Measurements from ENCODE around the gene CIZ1. TPM values are rescaled to one million over a fixed set of nuclear protein-coding genes. Genes with fewer than 3 reads are reported as not detected.
"Not testable (repeated sequence)": the region's sequence is repeated elsewhere in the genome, so short reads cannot be mapped to it uniquely, and the experiment has no call there.

CIZ1 gene
- total RNA-seq, 2 donors from 2014 or later, result 113 to 123 TPM

DNA sequence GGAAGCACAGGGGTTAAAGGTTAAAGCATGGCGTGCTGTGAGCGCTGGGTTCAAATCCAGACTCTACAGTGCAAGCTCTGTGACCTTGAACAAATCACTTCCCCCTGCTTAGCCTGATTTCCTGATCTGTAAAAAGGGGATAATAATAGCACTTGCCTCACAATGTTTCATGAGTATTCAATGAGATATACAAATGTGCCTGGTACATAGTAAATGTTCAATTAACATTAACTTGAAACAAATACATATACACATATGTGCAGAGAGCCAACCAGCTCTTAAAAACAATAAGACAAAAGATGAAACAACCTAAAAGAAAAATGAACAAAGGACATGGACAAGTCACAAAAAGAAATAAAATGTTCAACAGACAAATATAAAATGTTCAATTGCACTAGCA, 4.0 kb downstream of the CIZ1 start:
- Mint-ChIP-seq H3K27me3 (no peaks in the 10 kb centered on the region), H3K27ac (peak overlapping the region; percentile 50), H3K4me3 (no peak overlapping the region), H3K36me3 (ENCODE audit: low read depth) (peaks cover 70% of the 10 kb centered on the region), H3K4me1 (peaks cover 25% of the 10 kb centered on the region), H3K9me3 (no peaks in the 10 kb centered on the region)
- ATAC-seq (replicated peaks), result no peak

- Mint-ChIP-seq H3K9me3 (no peaks in the 10 kb centered on the region), H3K4me3 (no peak overlapping the region), H3K27me3 (no peaks in the 10 kb centered on the region), H3K36me3 (ENCODE audit: low read depth) (peaks cover 74% of the 10 kb centered on the region), H3K4me1 (peaks cover 25% of the 10 kb centered on the region), H3K27ac (no peak overlapping the region)
- no peak for ATAC-seq (replicated peaks)
These were observed 5.1 kb downstream of the CIZ1 start for GRCh38 chr9:128185979-128186965.

- H3K9me3 Mint-ChIP-seq, result no peaks in the 10 kb centered on the region
- ATAC-seq (replicated peaks), result no peak
- peak overlapping the region; percentile 22 for H3K27ac Mint-ChIP-seq
- peaks cover 14% of the 10 kb centered on the region for H3K4me1 Mint-ChIP-seq
- no peak overlapping the region for H3K4me3 Mint-ChIP-seq
- peaks cover 82% of the 10 kb centered on the region for H3K36me3 Mint-ChIP-seq (ENCODE audit: low read depth)
- H3K27me3 Mint-ChIP-seq, result no peaks in the 10 kb centered on the region
These were observed 8.3 kb downstream of the CIZ1 start for GRCh38 chr9:128182893-128183588.

DNA sequence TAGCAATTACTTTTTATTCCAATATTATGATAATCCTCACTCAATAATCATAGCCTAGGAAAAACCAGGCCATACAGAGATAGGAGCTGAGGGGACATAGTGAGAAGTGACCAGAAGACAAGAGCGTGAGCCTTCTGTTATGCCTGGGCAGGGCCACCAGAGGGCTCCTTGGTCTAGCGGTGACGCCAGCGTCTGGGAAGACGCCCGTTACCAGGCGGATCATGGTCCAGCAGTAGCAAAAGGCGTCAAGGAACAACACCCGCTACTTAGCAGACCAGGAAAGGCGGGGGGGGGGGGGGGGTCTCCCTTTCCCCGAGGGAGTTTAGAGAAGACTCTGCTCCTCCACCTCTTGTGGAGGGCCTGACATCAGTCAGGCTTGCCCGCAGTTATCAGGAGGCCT, 9.9 kb downstream of the CIZ1 start:
- H3K36me3 Mint-ChIP-seq (ENCODE audit: low read depth), result peaks cover 74% of the 10 kb centered on the region

DNA sequence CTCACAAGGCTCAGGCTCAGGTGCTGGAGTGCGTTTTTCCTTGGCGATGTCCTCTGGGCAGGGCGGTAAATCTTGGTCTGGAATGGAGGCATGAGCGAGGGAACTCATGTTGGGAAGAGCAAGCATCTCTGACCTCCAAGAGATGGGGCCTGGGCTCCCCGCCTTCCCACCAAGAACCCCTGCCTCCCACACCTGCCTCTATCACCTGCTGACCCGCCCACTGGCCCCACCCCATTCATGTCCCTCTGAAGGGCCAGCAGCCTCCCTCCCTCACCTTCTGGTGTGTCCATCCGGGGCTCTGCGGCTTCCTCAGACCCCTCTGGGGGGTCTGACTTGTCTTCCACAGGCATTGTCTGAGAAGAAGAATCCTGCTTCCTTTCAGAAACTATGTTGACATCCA, 10.9 kb downstream of the CIZ1 start:
- H3K4me1 Mint-ChIP-seq, result peaks cover 5% of the 10 kb centered on the region
- peaks cover 74% of the 10 kb centered on the region for H3K36me3 Mint-ChIP-seq (ENCODE audit: low read depth)
- H3K27me3 Mint-ChIP-seq, result no peaks in the 10 kb centered on the region
- no peaks in the 10 kb centered on the region for H3K9me3 Mint-ChIP-seq
- ATAC-seq (replicated peaks), result no peak
- no peak overlapping the region for H3K4me3 Mint-ChIP-seq
- no peak overlapping the region for H3K27ac Mint-ChIP-seq

More for the DNA sequence above, 9.9 kb downstream of the CIZ1 start:
- H3K27me3 Mint-ChIP-seq; ATAC-seq (replicated peaks); H3K4me1 Mint-ChIP-seq; H3K4me3 Mint-ChIP-seq; H3K9me3 Mint-ChIP-seq; H3K27ac Mint-ChIP-seq: not testable (repeated sequence)

GRCh38 chr9:128180001-128180400, 11.4 kb downstream of the CIZ1 start:
- H3K9me3 Mint-ChIP-seq, result no peaks in the 10 kb centered on the region
- H3K36me3 Mint-ChIP-seq (ENCODE audit: low read depth), result peaks cover 74% of the 10 kb centered on the region
- H3K27ac Mint-ChIP-seq, result no peak overlapping the region
- H3K4me1 Mint-ChIP-seq, result peaks cover 5% of the 10 kb centered on the region
- no peak for ATAC-seq (replicated peaks)
- no peaks in the 10 kb centered on the region for H3K27me3 Mint-ChIP-seq
- H3K4me3 Mint-ChIP-seq, result no peak overlapping the region

DNA sequence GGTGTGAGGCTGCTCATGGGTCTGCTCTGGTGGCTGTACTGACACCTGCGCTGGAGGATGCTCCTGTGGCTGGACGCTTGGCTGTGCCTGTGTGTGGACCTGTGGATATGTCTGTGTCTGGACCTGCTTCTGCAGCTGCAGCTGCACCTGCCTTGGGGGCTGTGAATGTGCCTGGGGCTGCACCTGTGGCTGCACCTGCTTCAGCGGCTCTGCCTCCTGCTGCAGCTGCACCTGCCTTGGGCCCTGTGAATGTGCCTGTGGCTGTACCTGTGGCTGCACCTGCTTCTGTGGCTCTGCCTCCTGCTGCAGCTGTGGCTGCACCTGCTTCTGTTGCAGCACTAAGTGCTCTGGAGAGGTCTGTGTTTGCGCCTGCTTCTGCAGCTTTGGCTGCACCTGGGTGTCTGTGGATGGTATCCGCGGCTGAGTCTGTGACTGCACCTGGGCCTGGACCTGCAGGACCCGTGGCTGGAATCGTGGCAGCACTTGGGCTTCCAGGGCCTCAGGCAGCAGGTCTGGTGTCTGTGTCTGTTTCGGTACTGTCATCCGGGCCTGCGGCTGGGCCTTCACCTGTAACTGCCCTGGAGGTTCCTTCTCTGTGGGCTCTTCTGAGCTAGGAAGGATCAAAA, 12.5 kb downstream of the CIZ1 start:
- peaks cover 78% of the 10 kb centered on the region for H3K36me3 Mint-ChIP-seq (ENCODE audit: low read depth)
- no peak for ATAC-seq (replicated peaks)
- H3K27me3 Mint-ChIP-seq, result no peaks in the 10 kb centered on the region
- H3K27ac Mint-ChIP-seq, result no peak overlapping the region
- peaks cover 2% of the 10 kb centered on the region for H3K4me1 Mint-ChIP-seq
- H3K9me3 Mint-ChIP-seq, result no peaks in the 10 kb centered on the region
- H3K4me3 Mint-ChIP-seq, result no peak overlapping the region

DNA sequence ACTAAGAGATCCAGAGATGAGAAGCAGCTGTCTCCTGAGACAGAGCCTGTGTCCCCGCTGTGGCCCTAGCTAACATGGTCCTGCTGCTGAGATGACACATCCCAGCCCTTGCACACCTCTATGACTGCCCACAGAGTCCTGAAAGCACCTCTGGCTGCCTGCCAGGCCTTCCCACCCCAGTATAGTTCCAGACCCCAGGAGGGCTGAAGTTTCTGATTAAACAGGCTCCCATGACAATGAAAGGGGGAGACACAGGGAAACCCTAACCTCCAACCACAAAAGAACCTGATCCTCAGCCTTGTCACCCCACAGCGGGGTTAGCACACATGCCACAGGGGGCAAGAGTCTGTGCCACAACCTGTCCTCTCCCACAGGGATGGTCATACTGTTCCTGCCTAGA, 15.6 kb downstream of the CIZ1 start:
- ATAC-seq (replicated peaks), result no peak
- Mint-ChIP-seq H3K9me3 (no peaks in the 10 kb centered on the region), H3K36me3 (ENCODE audit: low read depth) (peaks cover 65% of the 10 kb centered on the region), H3K27me3 (no peaks in the 10 kb centered on the region), H3K27ac (peak overlapping the region; percentile 46), H3K4me3 (no peak overlapping the region), H3K4me1 (no peaks in the 10 kb centered on the region)

GRCh38 chr9:128175102-128175563, 16.2 kb downstream of the CIZ1 start:
- no peak overlapping the region for H3K4me3 Mint-ChIP-seq
- ATAC-seq (replicated peaks), result no peak
- H3K4me1 Mint-ChIP-seq, result no peaks in the 10 kb centered on the region
- no peaks in the 10 kb centered on the region for H3K27me3 Mint-ChIP-seq
- no peaks in the 10 kb centered on the region for H3K9me3 Mint-ChIP-seq
- peak overlapping the region; percentile 46 for H3K27ac Mint-ChIP-seq
- H3K36me3 Mint-ChIP-seq (ENCODE audit: low read depth), result peaks cover 65% of the 10 kb centered on the region

DNA sequence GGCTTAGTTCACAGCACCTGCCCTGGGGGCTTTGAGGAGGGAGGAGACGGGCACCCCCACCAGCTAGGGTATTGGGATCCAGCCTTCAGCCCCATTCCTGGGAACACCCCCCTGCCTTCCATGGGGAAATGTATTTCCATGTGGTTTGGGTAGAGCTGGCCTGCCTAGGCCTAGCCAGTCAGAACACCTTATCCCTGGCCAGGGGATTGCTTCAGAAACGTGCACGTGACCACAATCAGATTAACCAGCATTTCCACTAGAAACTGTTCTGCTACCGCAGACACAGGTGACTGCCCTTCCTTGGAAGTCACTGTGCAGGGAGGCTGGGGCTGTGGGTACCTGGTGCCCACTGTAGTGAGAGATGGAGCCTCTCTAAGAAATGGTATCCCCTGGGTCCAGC, 17.3 kb downstream of the CIZ1 start:
- Mint-ChIP-seq H3K27ac (no peak overlapping the region), H3K36me3 (ENCODE audit: low read depth) (peaks cover 65% of the 10 kb centered on the region), H3K4me3 (no peak overlapping the region), H3K4me1 (no peaks in the 10 kb centered on the region), H3K9me3 (no peaks in the 10 kb centered on the region), H3K27me3 (no peaks in the 10 kb centered on the region)
- ATAC-seq (replicated peaks), result no peak

GRCh38 chr9:128169925-128170324, 21.4 kb downstream of the CIZ1 start:
- Mint-ChIP-seq H3K36me3 (ENCODE audit: low read depth) (peaks cover 69% of the 10 kb centered on the region), H3K4me1 (no peaks in the 10 kb centered on the region), H3K9me3 (no peaks in the 10 kb centered on the region), H3K27me3 (no peaks in the 10 kb centered on the region), H3K4me3 (no peak overlapping the region), H3K27ac (peak overlapping the region; percentile 16)
- no peak for ATAC-seq (replicated peaks)

DNA sequence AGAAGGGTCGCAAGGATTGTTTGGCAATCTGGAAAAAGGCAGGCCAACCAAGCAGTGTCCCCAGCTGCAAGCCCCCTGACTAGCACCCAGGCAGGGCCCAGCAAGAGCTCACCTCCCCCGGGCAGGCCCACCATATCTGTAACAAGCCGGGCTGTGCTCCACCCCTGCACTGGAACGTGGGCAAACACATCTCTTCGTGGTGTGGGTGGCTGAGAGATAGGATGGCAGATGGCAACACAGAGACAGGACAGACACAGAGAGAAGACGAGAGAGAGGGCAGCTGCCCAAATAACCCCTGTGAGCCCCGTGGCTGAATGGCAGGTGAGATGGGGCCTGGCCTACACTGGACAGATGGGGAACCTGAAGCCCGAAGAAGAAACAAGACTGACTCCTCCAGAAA, 21.9 kb downstream of the CIZ1 start:
- ATAC-seq (replicated peaks), result no peak
- no peaks in the 10 kb centered on the region for H3K9me3 Mint-ChIP-seq
- peaks cover 68% of the 10 kb centered on the region for H3K36me3 Mint-ChIP-seq (ENCODE audit: low read depth)
- H3K27me3 Mint-ChIP-seq, result no peaks in the 10 kb centered on the region
- no peak overlapping the region for H3K4me3 Mint-ChIP-seq
- H3K27ac Mint-ChIP-seq, result peak overlapping the region; percentile 16
- H3K4me1 Mint-ChIP-seq, result no peaks in the 10 kb centered on the region

- Mint-ChIP-seq H3K36me3 (ENCODE audit: low read depth) (peaks cover 70% of the 10 kb centered on the region), H3K9me3 (no peaks in the 10 kb centered on the region), H3K4me3 (no peak overlapping the region), H3K27me3 (no peaks in the 10 kb centered on the region), H3K4me1 (no peaks in the 10 kb centered on the region), H3K27ac (peak overlapping the region; percentile 13)
- ATAC-seq (replicated peaks), result no peak
These were observed 22.6 kb downstream of the CIZ1 start for GRCh38 chr9:128168731-128169308.

GRCh38 chr9:128167209-128167608, 24.2 kb downstream of the CIZ1 start:
- Mint-ChIP-seq H3K27me3 (no peaks in the 10 kb centered on the region), H3K4me3 (no peak overlapping the region), H3K36me3 (ENCODE audit: low read depth) (peaks cover 80% of the 10 kb centered on the region), H3K9me3 (no peaks in the 10 kb centered on the region), H3K27ac (no peak overlapping the region), H3K4me1 (peaks cover 7% of the 10 kb centered on the region)
- no peak for ATAC-seq (replicated peaks)

Measured in activated T-helper 17 cell treated with anti-CD3 and anti-CD28 coated beads, Interleukin-2, amount 50 U/mL, for 72 hours (primary cell).